H9 (cell line): ENCODE measurements around the gene NPHP4. TPM values are rescaled to one million over a fixed set of nuclear protein-coding genes. Genes with fewer than 3 reads are reported as not detected.
A peak's percentile ranks its signal among the peaks of the same experiment; 100 is the strongest.

ENCODE experiments used
- DNase-seq: peaks from one replicate; pipeline ENCODE4 v3.0.0-alpha.2; 2017
- H2AFZ ChIP-seq: one replicate; pipeline ENCODE4 v1.6.1; 2013; ENCODE audit warnings: mild to moderate bottlenecking, low read length, control low read depth, moderate library complexity
- H2AK5ac ChIP-seq: 2 replicates; pipeline ENCODE4 v1.6.1; 2013; ENCODE audit warnings: low read length, control low read depth, mixed read lengths; ENCODE audit not compliant: insufficient read length
- H2BK120ac ChIP-seq: one replicate; pipeline ENCODE4 v1.6.1; 2013; ENCODE audit warnings: low read depth, mild to moderate bottlenecking, low read length, control low read depth, inconsistent platforms; ENCODE audit not compliant: poor library complexity, severe bottlenecking
- H2BK12ac ChIP-seq: 2 replicates; pipeline ENCODE4 v1.6.1; 2013; ENCODE audit warnings: low read length, control low read depth, mixed read lengths, low read depth; ENCODE audit not compliant: insufficient read length
- H2BK15ac ChIP-seq: 2 replicates; pipeline ENCODE4 v1.6.1; 2013; ENCODE audit warnings: low read depth, low read length, control low read depth
- H2BK20ac ChIP-seq: one replicate; pipeline ENCODE4 v1.6.1; 2013; ENCODE audit warnings: low read depth, mild to moderate bottlenecking, low read length, control low read depth, inconsistent platforms; ENCODE audit not compliant: poor library complexity, severe bottlenecking
- H2BK5ac ChIP-seq: 2 replicates; pipeline ENCODE4 v1.6.1; 2013; ENCODE audit warnings: low read length, control low read depth, mixed read lengths; ENCODE audit not compliant: insufficient read length
- H3K14ac ChIP-seq: 2 replicates; pipeline ENCODE4 v1.6.1; 2013; ENCODE audit warnings: low read length, control low read depth; ENCODE audit not compliant: insufficient read depth
- H3K18ac ChIP-seq: 2 replicates; pipeline ENCODE4 v1.6.1; 2013; ENCODE audit warnings: low read depth, mild to moderate bottlenecking, mixed read lengths, low read length, control low read depth; ENCODE audit not compliant: insufficient read length
- H3K23ac ChIP-seq: 2 replicates; pipeline ENCODE4 v1.6.1; 2013; ENCODE audit warnings: low read length, control low read depth, mixed read lengths, low read depth; ENCODE audit not compliant: insufficient read length
- H3K23me2 ChIP-seq: 2 replicates; pipeline ENCODE4 v1.6.1; 2013; ENCODE audit warnings: low read depth, mild to moderate bottlenecking, mixed read lengths, low read length, control low read depth; ENCODE audit not compliant: insufficient read length, poor library complexity, severe bottlenecking
- H3K27ac ChIP-seq: 2 replicates; pipeline ENCODE4 v1.5.1; 2013; ENCODE audit warnings: low read length, control low read depth, mixed read lengths, low read depth; ENCODE audit not compliant: insufficient read length
- H3K27me3 ChIP-seq: 2 replicates; pipeline ENCODE4 v1.6.1; 2013; ENCODE audit warnings: low read length, control low read depth, inconsistent platforms; ENCODE audit not compliant: insufficient read depth
- H3K4ac ChIP-seq: 2 replicates; pipeline ENCODE4 v1.6.1; 2013; ENCODE audit warnings: low read depth, mild to moderate bottlenecking, control low read depth, inconsistent platforms, low read length, moderate library complexity
- H3K4me1 ChIP-seq: 2 replicates; pipeline ENCODE4 v1.6.1; 2013; ENCODE audit warnings: low read length, control low read depth, inconsistent platforms; ENCODE audit not compliant: insufficient read depth
- H3K4me2 ChIP-seq: 2 replicates; pipeline ENCODE4 v1.6.1; 2013; ENCODE audit warnings: low read length, control low read depth, mixed read lengths; ENCODE audit not compliant: insufficient read length, insufficient read depth
- H3K56ac ChIP-seq: 2 replicates; pipeline ENCODE4 v1.6.1; 2013; ENCODE audit warnings: low read depth, mild to moderate bottlenecking, mixed read lengths, low read length, control low read depth; ENCODE audit not compliant: insufficient read length
- H3K79me1 ChIP-seq: 2 replicates; pipeline ENCODE4 v1.6.1; 2013; ENCODE audit warnings: low read depth, mild to moderate bottlenecking, moderate library complexity, low read length, control low read depth, inconsistent platforms; ENCODE audit not compliant: insufficient read depth, poor library complexity, severe bottlenecking
- H3K79me2 ChIP-seq: 2 replicates; pipeline ENCODE4 v1.6.1; 2013; ENCODE audit warnings: low read length, control low read depth, inconsistent platforms; ENCODE audit not compliant: insufficient read depth
- H3K9ac ChIP-seq: 2 replicates; pipeline ENCODE4 v1.6.1; 2013; ENCODE audit warnings: low read length, control low read depth, mixed read lengths; ENCODE audit not compliant: insufficient read length; ENCODE audit errors: extremely low read depth
- H3K9me3 ChIP-seq: one replicate; pipeline ENCODE4 v1.6.1; 2013; ENCODE audit warnings: low read depth, low read length, inconsistent platforms; ENCODE audit not compliant: control insufficient read depth
- H3T11ph ChIP-seq: one replicate; pipeline ENCODE4 v1.6.1; 2013; ENCODE audit warnings: mild to moderate bottlenecking, low read length, control low read depth, inconsistent platforms
- H4K20me1 ChIP-seq: one replicate; pipeline ENCODE4 v1.6.1; 2013; ENCODE audit not compliant: control insufficient read depth, insufficient read length, insufficient read depth
- H4K5ac ChIP-seq: 2 replicates; pipeline ENCODE4 v1.6.1; 2013; ENCODE audit warnings: low read depth, mild to moderate bottlenecking, mixed read lengths, low read length, control low read depth; ENCODE audit not compliant: insufficient read length
- H4K8ac ChIP-seq: replicated peaks from 2 replicates; pipeline ENCODE4 v1.6.1; 2013; ENCODE audit warnings: low read length, control low read depth, mixed read lengths, low read depth; ENCODE audit not compliant: insufficient read length
- H4K91ac ChIP-seq: 2 replicates; pipeline ENCODE4 v1.6.1; 2013; ENCODE audit warnings: low read depth, mild to moderate bottlenecking, moderate library complexity, mixed read lengths, low read length, control low read depth; ENCODE audit not compliant: insufficient read length
- H3K27ac Mint-ChIP-seq, 3 experiments: 2 replicates in 2 of 3; 3 replicates in 1 of 3; pipeline ENCODE4 v1.8.0; 2020 to 2021; ENCODE audit warnings: mixed read lengths in 3 of 3, mild to moderate bottlenecking in 1 of 3, moderate library complexity in 1 of 3
- H3K27me3 Mint-ChIP-seq: 2 replicates; pipeline ENCODE4 v1.8.0; 2021; ENCODE audit warnings: low read depth, mild to moderate bottlenecking, moderate library complexity, mixed read lengths
- H3K36me3 Mint-ChIP-seq, 3 experiments: 2 replicates in 2 of 3; 3 replicates in 1 of 3; pipeline ENCODE4 v1.8.0; 2020 to 2021; ENCODE audit warnings: low read depth in 3 of 3, mixed read lengths in 3 of 3; ENCODE audit not compliant: insufficient read depth in 1 of 3
- H3K4me1 Mint-ChIP-seq, 2 experiments: 2 replicates each; pipeline ENCODE4 v1.8.0; 2020; ENCODE audit warnings: mixed read lengths in 2 of 2
- H3K4me3 Mint-ChIP-seq, 2 experiments: 2 replicates in 1 of 2; 3 replicates in 1 of 2; pipeline ENCODE4 v1.8.0; 2020 to 2021; ENCODE audit warnings: mild to moderate bottlenecking in 2 of 2, mixed read lengths in 2 of 2, moderate library complexity in 1 of 2
- H3K9me3 Mint-ChIP-seq, 2 experiments: 2 replicates in 1 of 2; 3 replicates in 1 of 2; pipeline ENCODE4 v1.8.0; 2020; ENCODE audit warnings: mild to moderate bottlenecking in 2 of 2, mixed read lengths in 2 of 2, moderate library complexity in 1 of 2
- CTCF ChIP-seq: fragments of 200-600 bp; sonication (generic); conservative IDR thresholded peaks from 3 replicates; pipeline ENCODE4 v1.8.0; 2021; ENCODE audit warnings: antibody characterized with exemption, mild to moderate bottlenecking
- whole genome bisulfite sequencing: extraction: QIAGEN DNeasy Blood & Tissue Kit; methylation state at CpG from one replicate; pipeline ENCODE4 v1.1.7; 2013; ENCODE audit warnings: missing lambda C conversion rate, low lambda C conversion rate, mixed read lengths; ENCODE audit not compliant: insufficient read length; ENCODE audit errors: extremely low coverage; 5-methylcytosine and 5-hydroxymethylcytosine counted together
- total RNA-seq: library from RNA; stranded (reverse); gene quantifications from 2 replicates; pipeline ENCODE4 v1.2.1, GENCODE V29; 2021

The NPHP4 gene
- total RNA-seq, 1 experiment from 2014 or later: 17.6 TPM

GRCh38 chr1:5936621-5937372 lies 55.4 kb downstream of the NPHP4 start:
- Histone ChIP-seq H3K9me3 (no peaks in the 10 kb centered on the region), H3K56ac (no peak overlapping the region), H2BK120ac (no peak overlapping the region), H3K4me2 (no peak overlapping the region), H4K8ac (no peak overlapping the region), H3K23ac (no peak overlapping the region), H3K27me3 (no peaks in the 10 kb centered on the region), H4K5ac (no peak overlapping the region), H2BK12ac (no peak overlapping the region), H3K79me1 (no peaks in the 10 kb centered on the region), H2AK5ac (no peak overlapping the region), H4K91ac (no peak overlapping the region), H3K23me2 (no peaks in the 10 kb centered on the region), H4K20me1 (no peaks in the 10 kb centered on the region), H3K14ac (no peak overlapping the region), H2BK15ac (no peak overlapping the region), H3K4me1 (peaks cover 3% of the 10 kb centered on the region; the same call in 1 of the 2 replicates), H3K79me2 (no peaks in the 10 kb centered on the region), H3K27ac (no peak overlapping the region), H2BK20ac (no peak overlapping the region), H3T11ph (no peak overlapping the region), H2AFZ (no peak overlapping the region), H3K9ac (no peak overlapping the region), H3K18ac (no peak overlapping the region), H2BK5ac (no peak overlapping the region), H3K4ac (no peak overlapping the region)
- Mint-ChIP-seq H3K27me3 (no peaks in the 10 kb centered on the region; the same call in 1 of the 2 replicates), H3K4me3 (no peak overlapping the region), H3K4me1 (peaks cover 15 to 20% of the 10 kb centered on the region in 2 experiments), H3K9me3 (peaks cover 0 to 10% of the 10 kb centered on the region in 2 experiments; a peak in 1 of 5 replicates), H3K36me3 (peaks cover 18 to 35% (median 34%) of the 10 kb centered on the region in 3 experiments; a peak in 5 of 7 replicates), H3K27ac (peak overlapping the region in 1 of 3 experiments; percentile 23; a peak in 1 of 7 replicates)
- no CpG with 5 or more reads among the region's 13 CpGs for WGBS
- peak; percentile 23 for DNase-seq
- no peak for TF ChIP-seq CTCF
